ENCODE measurements around the gene AKR1C2.
"Not testable (repeated sequence)": the region's sequence is repeated elsewhere in the genome, so short reads cannot be mapped to it uniquely, and the experiment has no call there.

DNA sequence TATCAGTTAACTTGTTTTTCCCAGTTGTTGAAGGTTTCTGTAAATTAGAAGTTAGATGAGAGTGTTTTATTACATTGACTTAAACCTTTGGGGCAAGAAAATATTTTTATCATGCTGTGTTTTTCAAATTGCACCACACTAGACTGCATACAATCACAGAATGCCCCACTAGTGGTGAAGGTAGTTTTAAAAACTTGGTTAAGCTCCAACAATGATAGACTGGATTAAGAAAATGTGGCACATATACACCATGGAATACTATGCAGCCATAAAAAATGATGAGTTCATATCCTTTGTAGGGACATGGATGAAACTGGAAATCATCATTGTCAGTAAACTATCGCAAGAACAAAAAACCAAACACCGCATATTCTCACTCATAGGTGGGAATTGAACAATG is 33.3 kb downstream of the AKR1C2 start:
- TF ChIP-seq, protein P1, sequence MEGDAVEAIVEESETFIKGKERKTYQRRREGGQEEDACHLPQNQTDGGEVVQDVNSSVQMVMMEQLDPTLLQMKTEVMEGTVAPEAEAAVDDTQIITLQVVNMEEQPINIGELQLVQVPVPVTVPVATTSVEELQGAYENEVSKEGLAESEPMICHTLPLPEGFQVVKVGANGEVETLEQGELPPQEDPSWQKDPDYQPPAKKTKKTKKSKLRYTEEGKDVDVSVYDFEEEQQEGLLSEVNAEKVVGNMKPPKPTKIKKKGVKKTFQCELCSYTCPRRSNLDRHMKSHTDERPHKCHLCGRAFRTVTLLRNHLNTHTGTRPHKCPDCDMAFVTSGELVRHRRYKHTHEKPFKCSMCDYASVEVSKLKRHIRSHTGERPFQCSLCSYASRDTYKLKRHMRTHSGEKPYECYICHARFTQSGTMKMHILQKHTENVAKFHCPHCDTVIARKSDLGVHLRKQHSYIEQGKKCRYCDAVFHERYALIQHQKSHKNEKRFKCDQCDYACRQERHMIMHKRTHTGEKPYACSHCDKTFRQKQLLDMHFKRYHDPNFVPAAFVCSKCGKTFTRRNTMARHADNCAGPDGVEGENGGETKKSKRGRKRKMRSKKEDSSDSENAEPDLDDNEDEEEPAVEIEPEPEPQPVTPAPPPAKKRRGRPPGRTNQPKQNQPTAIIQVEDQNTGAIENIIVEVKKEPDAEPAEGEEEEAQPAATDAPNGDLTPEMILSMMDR (IDR thresholded peaks at IDR 0.05), result not testable (repeated sequence)
- TF ChIP-seq ZFX (IDR thresholded peaks at IDR 0.05; ENCODE audit: borderline replicate concordance), result not testable (repeated sequence)

Measured in 22Rv1 (cell line).